Endodermal cell (in vitro differentiated cells): ENCODE data around the gene FGFR4. TPM values are rescaled to one million over a fixed set of nuclear protein-coding genes. Genes with fewer than 3 reads are reported as not detected.

Experiments
- DNase-seq: peaks from one replicate; pipeline ENCODE4 v3.0.0-alpha.2; 2017
- H3K27ac ChIP-seq: 2 replicates; pipeline ENCODE4 v1.5.1; 2013; ENCODE audit warnings: mild to moderate bottlenecking, low read depth, low read length, moderate library complexity
- H3K27me3 ChIP-seq: 2 replicates; pipeline ENCODE4 v1.6.1; 2013; ENCODE audit warnings: mild to moderate bottlenecking, low read length, moderate library complexity; ENCODE audit not compliant: insufficient read depth, control insufficient read depth, poor library complexity, severe bottlenecking
- H3K36me3 ChIP-seq: 2 replicates; pipeline ENCODE4 v1.7.0; 2013; ENCODE audit warnings: mild to moderate bottlenecking, low read length, moderate library complexity; ENCODE audit not compliant: control insufficient read depth, insufficient read depth
- H3K4me1 ChIP-seq: one replicate; pipeline ENCODE4 v1.7.0; 2013; ENCODE audit warnings: low read length; ENCODE audit not compliant: control insufficient read depth, insufficient read depth
- H3K4me3 ChIP-seq: 2 replicates; pipeline ENCODE4 v1.5.1; 2013; ENCODE audit warnings: mild to moderate bottlenecking, low read length, moderate library complexity
- H3K9ac ChIP-seq: 2 replicates; pipeline ENCODE4 v1.6.1; 2013; ENCODE audit warnings: mild to moderate bottlenecking, low read length, moderate library complexity; ENCODE audit not compliant: poor library complexity, severe bottlenecking; ENCODE audit errors: extremely low read depth
- H3K9me3 ChIP-seq: 2 replicates; pipeline ENCODE4 v1.6.1; 2013; ENCODE audit warnings: mild to moderate bottlenecking, low read length, moderate library complexity; ENCODE audit not compliant: control insufficient read depth
- H3K27ac Mint-ChIP-seq: 2 replicates; pipeline ENCODE4 v1.8.0; 2020; ENCODE audit warnings: mixed read lengths
- H3K27me3 Mint-ChIP-seq: 2 replicates; pipeline ENCODE4 v1.8.0; 2021; ENCODE audit warnings: mild to moderate bottlenecking, mixed read lengths; ENCODE audit not compliant: insufficient read depth
- H3K36me3 Mint-ChIP-seq: 2 replicates; pipeline ENCODE4 v1.8.0; 2020; ENCODE audit warnings: low read depth, mixed read lengths
- H3K4me1 Mint-ChIP-seq: 2 replicates; pipeline ENCODE4 v1.8.0; 2020; ENCODE audit warnings: mixed read lengths
- H3K4me3 Mint-ChIP-seq: 2 replicates; pipeline ENCODE4 v1.8.0; 2020; ENCODE audit warnings: mild to moderate bottlenecking, moderate library complexity, mixed read lengths
- H3K9me3 Mint-ChIP-seq: 2 replicates; pipeline ENCODE4 v1.8.0; 2020; ENCODE audit warnings: mild to moderate bottlenecking, mixed read lengths
- WGBS, 2 experiments: methylation state at CpG; one replicate each; pipeline versions ENCODE4 v1.1.5 to v1.1.7; 2013; ENCODE audit warnings: missing lambda C conversion rate in 2 of 2, mixed read lengths in 1 of 2; ENCODE audit not compliant: insufficient coverage in 1 of 2, insufficient read length in 1 of 2; 5-methylcytosine and 5-hydroxymethylcytosine counted together
- total RNA-seq, 2 donors: library from RNA; stranded (reverse); fragmentation: NEBNext Ultra II Directional in 1 of 2; extraction: Animal tissue kit (Norgen Biotek cat#: 25700) in 1 of 2; gene quantifications; 2 replicates in 1 of 2; 3 replicates in 1 of 2; pipeline ENCODE4 v1.2.1, GENCODE V29; 2021
- TF ChIP-seq, protein P1 (sequence below): fragments of 200-600 bp; sonication (generic); conservative IDR thresholded peaks from 2 replicates; pipeline ENCODE4 v1.5.0; 2021; ENCODE audit warnings: antibody characterized with exemption, mild to moderate bottlenecking

Gene FGFR4
- total RNA-seq, 2 donors from 2014 or later: 123 to 131 TPM

DNA sequence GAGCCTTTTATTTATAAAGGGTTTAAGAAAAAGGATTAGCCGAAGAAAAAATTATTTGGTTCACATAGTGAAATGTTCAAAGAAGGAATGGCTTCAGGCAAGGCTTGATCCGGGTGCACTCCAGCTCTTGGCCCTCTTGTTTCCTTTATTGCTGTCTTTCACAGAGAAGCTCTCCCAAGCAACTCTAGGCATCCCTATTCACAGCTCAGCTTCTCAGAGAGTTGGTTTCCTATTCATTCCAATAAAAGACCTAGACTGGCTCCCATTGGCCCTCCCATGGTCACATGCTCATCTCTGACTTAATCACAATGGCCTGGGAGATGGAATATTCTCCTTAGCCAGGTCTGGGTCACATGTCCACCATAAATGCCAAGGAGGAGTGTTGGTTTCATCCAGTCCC lies 9.4 kb upstream of the FGFR4 start:
- H3K36me3 Mint-ChIP-seq: no peaks in the 10 kb centered on the region
- H3K4me3 Mint-ChIP-seq: no peak overlapping the region

GRCh38 chr5:177079606-177080005 lies 7.1 kb upstream of the FGFR4 start:
- 93% methylated on average over 2 to 9 of the region's 9 CpGs for WGBS, 2 experiments
- Histone ChIP-seq H3K36me3 (no peaks in the 10 kb centered on the region), H3K4me1 (no peaks in the 10 kb centered on the region), H3K9me3 (no peaks in the 10 kb centered on the region), H3K27ac (no peak overlapping the region), H3K4me3 (no peak overlapping the region), H3K9ac (no peak overlapping the region), H3K27me3 (no peaks in the 10 kb centered on the region)
- Mint-ChIP-seq H3K27me3 (no peaks in the 10 kb centered on the region), H3K9me3 (no peaks in the 10 kb centered on the region), H3K36me3 (no peaks in the 10 kb centered on the region), H3K4me3 (no peak overlapping the region), H3K4me1 (peaks cover 13% of the 10 kb centered on the region), H3K27ac (no peak overlapping the region)
- TF ChIP-seq, protein P1, sequence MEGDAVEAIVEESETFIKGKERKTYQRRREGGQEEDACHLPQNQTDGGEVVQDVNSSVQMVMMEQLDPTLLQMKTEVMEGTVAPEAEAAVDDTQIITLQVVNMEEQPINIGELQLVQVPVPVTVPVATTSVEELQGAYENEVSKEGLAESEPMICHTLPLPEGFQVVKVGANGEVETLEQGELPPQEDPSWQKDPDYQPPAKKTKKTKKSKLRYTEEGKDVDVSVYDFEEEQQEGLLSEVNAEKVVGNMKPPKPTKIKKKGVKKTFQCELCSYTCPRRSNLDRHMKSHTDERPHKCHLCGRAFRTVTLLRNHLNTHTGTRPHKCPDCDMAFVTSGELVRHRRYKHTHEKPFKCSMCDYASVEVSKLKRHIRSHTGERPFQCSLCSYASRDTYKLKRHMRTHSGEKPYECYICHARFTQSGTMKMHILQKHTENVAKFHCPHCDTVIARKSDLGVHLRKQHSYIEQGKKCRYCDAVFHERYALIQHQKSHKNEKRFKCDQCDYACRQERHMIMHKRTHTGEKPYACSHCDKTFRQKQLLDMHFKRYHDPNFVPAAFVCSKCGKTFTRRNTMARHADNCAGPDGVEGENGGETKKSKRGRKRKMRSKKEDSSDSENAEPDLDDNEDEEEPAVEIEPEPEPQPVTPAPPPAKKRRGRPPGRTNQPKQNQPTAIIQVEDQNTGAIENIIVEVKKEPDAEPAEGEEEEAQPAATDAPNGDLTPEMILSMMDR: no peak
- DNase-seq: no peak

More for the DNA sequence above, 9.4 kb upstream of the FGFR4 start:
- TF ChIP-seq, protein P1: no peak
- Mint-ChIP-seq H3K4me1 (no peaks in the 10 kb centered on the region), H3K9me3 (no peaks in the 10 kb centered on the region), H3K27ac (no peak overlapping the region), H3K27me3 (no peaks in the 10 kb centered on the region)
- 92 to 96% methylated on average over 2 of the region's 2 CpGs for WGBS, 2 experiments
- Histone ChIP-seq H3K36me3 (no peaks in the 10 kb centered on the region), H3K4me1 (no peaks in the 10 kb centered on the region), H3K9me3 (no peaks in the 10 kb centered on the region), H3K27me3 (no peaks in the 10 kb centered on the region), H3K9ac (no peak overlapping the region), H3K27ac (no peak overlapping the region), H3K4me3 (no peak overlapping the region)
- peak; percentile 39 for DNase-seq

DNA sequence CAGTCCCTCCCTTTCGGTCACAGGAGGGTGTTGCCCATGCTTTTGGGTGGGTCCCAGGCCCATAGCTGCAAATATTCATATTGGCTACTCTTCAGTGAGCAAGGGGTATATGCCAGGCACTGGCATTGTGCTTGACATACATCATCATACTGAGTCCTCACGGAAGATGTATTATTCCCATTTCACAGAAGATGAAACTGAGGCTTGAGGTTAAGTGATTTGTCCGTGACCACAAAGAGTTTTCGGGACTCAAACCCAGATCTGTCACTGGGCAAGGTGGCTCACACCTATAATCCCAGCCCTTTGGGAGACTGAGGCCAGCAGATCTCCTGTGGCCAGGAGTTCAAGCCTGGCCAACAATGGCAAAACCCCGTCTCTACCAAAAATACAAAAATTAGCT lies 6.5 kb upstream of the FGFR4 start:
- 96 to 100% methylated on average over 4 to 5 of the region's 5 CpGs for WGBS, 2 experiments
- Histone ChIP-seq H3K4me1 (no peaks in the 10 kb centered on the region), H3K27me3 (no peaks in the 10 kb centered on the region), H3K36me3 (no peaks in the 10 kb centered on the region), H3K4me3 (no peak overlapping the region), H3K27ac (no peak overlapping the region), H3K9me3 (no peaks in the 10 kb centered on the region), H3K9ac (no peak overlapping the region)
- TF ChIP-seq, protein P1: no peak
- no peak overlapping the region for H3K4me3 Mint-ChIP-seq
- peaks cover 16% of the 10 kb centered on the region for H3K4me1 Mint-ChIP-seq
- H3K27me3 Mint-ChIP-seq: no peaks in the 10 kb centered on the region
- no peaks in the 10 kb centered on the region for H3K9me3 Mint-ChIP-seq
- DNase-seq: no peak
- no peaks in the 10 kb centered on the region for H3K36me3 Mint-ChIP-seq
- H3K27ac Mint-ChIP-seq: no peak overlapping the region
